ENCODE measurements around the gene PHTF1.

DNA sequence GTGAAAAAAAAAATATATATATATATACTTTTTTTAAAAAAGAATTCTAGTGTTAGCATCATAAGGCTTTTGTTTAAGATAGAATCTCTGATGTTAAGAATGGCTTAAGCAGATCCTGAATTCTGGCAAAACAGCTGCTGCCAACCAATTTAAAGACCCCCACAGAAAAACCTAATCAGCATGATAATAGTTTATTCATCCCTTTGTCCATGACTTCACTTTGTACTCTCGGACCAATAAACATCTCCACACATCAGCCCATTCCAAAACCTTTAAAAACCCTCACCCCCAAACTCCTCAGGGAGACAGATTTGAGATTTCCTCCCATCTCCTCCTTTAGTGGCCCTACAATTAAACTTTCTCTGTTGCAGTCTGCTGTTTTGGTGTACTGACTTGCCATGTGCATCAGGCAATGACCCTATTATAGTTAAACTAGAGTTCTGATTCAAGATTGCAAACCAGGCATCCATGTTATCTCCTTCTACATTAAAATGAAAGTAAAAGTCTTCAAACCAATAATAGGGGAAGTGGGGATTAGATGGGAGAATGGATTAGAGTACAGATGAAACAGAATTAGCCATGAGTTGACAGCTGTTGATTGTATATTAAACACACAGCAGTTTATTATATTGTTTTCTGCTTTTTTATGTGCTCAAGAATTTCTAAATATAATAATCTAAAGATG lies 9.8 kb upstream of the PHTF1 start:
- TF ChIP-seq TAF1 (IDR thresholded peaks at IDR 0.05; ENCODE audit: low read depth) = no peak
- no peak for TF ChIP-seq TEAD4 (IDR thresholded peaks at IDR 0.05)
- TF ChIP-seq FOXM1 (IDR thresholded peaks at IDR 0.05; ENCODE audit: borderline replicate concordance, low read depth) = no peak
- no peak for TF ChIP-seq EP300 (IDR thresholded peaks at IDR 0.05; ENCODE audit: borderline replicate concordance)
- no peak for TF ChIP-seq TCF12 (IDR thresholded peaks at IDR 0.05; ENCODE audit: low read depth)
- no peak for TF ChIP-seq YY1 (IDR thresholded peaks at IDR 0.05; ENCODE audit: low read depth)
